ENCODE results near the gene KBTBD12. TPM values are rescaled to one million over a fixed set of nuclear protein-coding genes. Genes with fewer than 3 reads are reported as not detected.

KBTBD12 gene
- polyA plus RNA-seq, 2 of the 4 experiments (the other 2 are of a cell fraction) = not detected

GRCh38 chr3:127984241-127984975 lies 69.4 kb downstream of the KBTBD12 start:
- no peak for TF ChIP-seq MAZ (IDR thresholded peaks at IDR 0.05; ENCODE audit: borderline replicate concordance, low read depth, low read length)
- no peak for TF ChIP-seq ZSCAN20 (CRISPR knock-in tag; IDR thresholded peaks at IDR 0.05)
- no peak for TF ChIP-seq NPAS2 (CRISPR knock-in tag; IDR thresholded peaks at IDR 0.05; ENCODE audit: borderline replicate concordance)
- TF ChIP-seq HES2 (IDR thresholded peaks at IDR 0.05) = no peak
- TF ChIP-seq RNF2 (IDR thresholded peaks at IDR 0.05; ENCODE audit: borderline replicate concordance, low read depth) = no peak
- no peak for TF ChIP-seq EHMT2 (IDR thresholded peaks at IDR 0.05; ENCODE audit: low read depth)
- no peak for TF ChIP-seq HOXB5 (CRISPR knock-in tag; IDR thresholded peaks at IDR 0.05)
- TF ChIP-seq, protein P1, sequence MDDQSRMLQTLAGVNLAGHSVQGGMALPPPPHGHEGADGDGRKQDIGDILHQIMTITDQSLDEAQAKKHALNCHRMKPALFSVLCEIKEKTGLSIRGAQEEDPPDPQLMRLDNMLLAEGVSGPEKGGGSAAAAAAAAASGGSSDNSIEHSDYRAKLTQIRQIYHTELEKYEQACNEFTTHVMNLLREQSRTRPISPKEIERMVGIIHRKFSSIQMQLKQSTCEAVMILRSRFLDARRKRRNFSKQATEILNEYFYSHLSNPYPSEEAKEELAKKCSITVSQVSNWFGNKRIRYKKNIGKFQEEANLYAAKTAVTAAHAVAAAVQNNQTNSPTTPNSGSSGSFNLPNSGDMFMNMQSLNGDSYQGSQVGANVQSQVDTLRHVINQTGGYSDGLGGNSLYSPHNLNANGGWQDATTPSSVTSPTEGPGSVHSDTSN (IDR thresholded peaks at IDR 0.05) = no peak
- no peak for TF ChIP-seq TFCP2L1 (CRISPR knock-in tag; IDR thresholded peaks at IDR 0.05)
- TF ChIP-seq JUN (IDR thresholded peaks at IDR 0.05) = no peak
- no peak for TF ChIP-seq RARB (CRISPR knock-in tag; IDR thresholded peaks at IDR 0.05)
- no peak for TF ChIP-seq CEBPB (IDR thresholded peaks at IDR 0.05)
- TF ChIP-seq CHD2 (IDR thresholded peaks at IDR 0.05; ENCODE audit: low read length, partially characterized antibody) = no peak
- TF ChIP-seq FOSB (CRISPR knock-in tag; IDR thresholded peaks at IDR 0.05) = no peak
- TF ChIP-seq KDM5A (IDR thresholded peaks at IDR 0.05) = no peak
- TF ChIP-seq, protein P2, sequence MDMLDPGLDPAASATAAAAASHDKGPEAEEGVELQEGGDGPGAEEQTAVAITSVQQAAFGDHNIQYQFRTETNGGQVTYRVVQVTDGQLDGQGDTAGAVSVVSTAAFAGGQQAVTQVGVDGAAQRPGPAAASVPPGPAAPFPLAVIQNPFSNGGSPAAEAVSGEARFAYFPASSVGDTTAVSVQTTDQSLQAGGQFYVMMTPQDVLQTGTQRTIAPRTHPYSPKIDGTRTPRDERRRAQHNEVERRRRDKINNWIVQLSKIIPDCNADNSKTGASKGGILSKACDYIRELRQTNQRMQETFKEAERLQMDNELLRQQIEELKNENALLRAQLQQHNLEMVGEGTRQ (IDR thresholded peaks at IDR 0.05) = no peak
- TF ChIP-seq ZNF302 (CRISPR knock-in tag; IDR thresholded peaks at IDR 0.05) = no peak
- no peak for TF ChIP-seq HOXA7 (CRISPR knock-in tag; IDR thresholded peaks at IDR 0.05)
- TF ChIP-seq POLR2AphosphoS2 (conservative IDR thresholded peaks at IDR 0.05; ENCODE audit: low read length) = no peak
- no peak for TF ChIP-seq POLR2A (IDR thresholded peaks at IDR 0.05; ENCODE audit: low read length)
- WGBS (ENCODE audit: missing lambda C conversion rate) = 32% methylated on average over 6 of the region's 8 CpGs
- CTCF ChIA-PET = no interaction called here
- POLR2A ChIA-PET = no interaction called here
- Histone ChIP-seq H3K27ac (no peak overlapping the region), H3K4me2 (no peak overlapping the region), H3K9me3 (peaks cover 5% of the 10 kb centered on the region; the same call in 1 of the 3 replicates), H3K4me1 (peaks cover 5% of the 10 kb centered on the region; the same call in 1 of the 3 replicates), H3K4me3 (no peak overlapping the region)
- FAIRE-seq (no peak), ATAC-seq (no peak), DNase-seq (ENCODE audit: low read depth in 1 of 2, low spot score in 1 of 2) (no peak)

DNA sequence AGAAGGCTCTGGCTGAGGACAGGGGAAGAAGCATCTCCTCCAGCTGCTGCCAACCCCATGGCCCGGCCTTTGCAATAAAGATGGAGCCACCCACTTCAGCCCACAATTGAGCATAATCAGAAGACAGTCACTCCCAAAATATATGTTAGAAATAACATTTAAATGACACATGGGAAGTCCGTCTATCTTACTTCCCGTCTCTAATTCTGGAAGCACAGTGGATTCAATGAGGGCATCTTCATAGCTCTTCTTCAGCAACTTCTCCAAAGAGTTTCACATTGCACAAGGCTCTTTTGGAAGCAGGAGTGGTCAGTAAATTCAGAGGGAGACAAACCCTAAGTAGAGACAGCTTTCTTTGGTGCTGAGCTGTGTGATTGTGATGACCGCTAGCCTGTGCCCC lies 70.2 kb downstream of the KBTBD12 start:
- Histone ChIP-seq H3K4me2 (no peak overlapping the region), H3K4me1 (peaks cover 6% of the 10 kb centered on the region; the same call in 1 of the 3 replicates), H3K4me3 (no peak overlapping the region), H3K27ac (no peak overlapping the region), H3K9me3 (peaks cover 5% of the 10 kb centered on the region; the same call in 1 of the 3 replicates)
- ATAC-seq (no peak), DNase-seq (ENCODE audit: low read depth in 1 of 2, low spot score in 1 of 2) (no peak), FAIRE-seq (no peak)
- CTCF ChIA-PET = interaction anchor here (1.3 to 1.4 kb wide), 2 partner anchors 10 to 14 kb away, joined by 4 to 5 read pairs; no protein-coding TSS in a partner anchor
- TF ChIP-seq NPAS2 (CRISPR knock-in tag; IDR thresholded peaks at IDR 0.05; ENCODE audit: borderline replicate concordance) = no peak
- TF ChIP-seq EHMT2 (IDR thresholded peaks at IDR 0.05; ENCODE audit: low read depth) = no peak
- TF ChIP-seq GATA3 (IDR thresholded peaks at IDR 0.05; ENCODE audit: borderline replicate concordance) = no peak
- no peak for TF ChIP-seq MAZ (IDR thresholded peaks at IDR 0.05; ENCODE audit: borderline replicate concordance, low read depth, low read length)
- no peak for TF ChIP-seq MAFK (IDR thresholded peaks at IDR 0.05; ENCODE audit: partially characterized antibody)
- TF ChIP-seq MYC (IDR thresholded peaks at IDR 0.05; ENCODE audit: borderline replicate concordance, low read length) = no peak
- TF ChIP-seq RCOR1 (IDR thresholded peaks at IDR 0.05; ENCODE audit: low read depth, low read length) = no peak
- no peak for TF ChIP-seq ZC3H11A (IDR thresholded peaks at IDR 0.05)
- no peak for TF ChIP-seq HMGXB4 (CRISPR knock-in tag; IDR thresholded peaks at IDR 0.05; ENCODE audit: borderline replicate concordance)
- TF ChIP-seq HES2 (IDR thresholded peaks at IDR 0.05) = no peak
- no peak for TF ChIP-seq CHD4 (IDR thresholded peaks at IDR 0.05; ENCODE audit: borderline replicate concordance)
- TF ChIP-seq KDM1A (IDR thresholded peaks at IDR 0.05; ENCODE audit: low read depth) = no peak
- TF ChIP-seq, protein P3, sequence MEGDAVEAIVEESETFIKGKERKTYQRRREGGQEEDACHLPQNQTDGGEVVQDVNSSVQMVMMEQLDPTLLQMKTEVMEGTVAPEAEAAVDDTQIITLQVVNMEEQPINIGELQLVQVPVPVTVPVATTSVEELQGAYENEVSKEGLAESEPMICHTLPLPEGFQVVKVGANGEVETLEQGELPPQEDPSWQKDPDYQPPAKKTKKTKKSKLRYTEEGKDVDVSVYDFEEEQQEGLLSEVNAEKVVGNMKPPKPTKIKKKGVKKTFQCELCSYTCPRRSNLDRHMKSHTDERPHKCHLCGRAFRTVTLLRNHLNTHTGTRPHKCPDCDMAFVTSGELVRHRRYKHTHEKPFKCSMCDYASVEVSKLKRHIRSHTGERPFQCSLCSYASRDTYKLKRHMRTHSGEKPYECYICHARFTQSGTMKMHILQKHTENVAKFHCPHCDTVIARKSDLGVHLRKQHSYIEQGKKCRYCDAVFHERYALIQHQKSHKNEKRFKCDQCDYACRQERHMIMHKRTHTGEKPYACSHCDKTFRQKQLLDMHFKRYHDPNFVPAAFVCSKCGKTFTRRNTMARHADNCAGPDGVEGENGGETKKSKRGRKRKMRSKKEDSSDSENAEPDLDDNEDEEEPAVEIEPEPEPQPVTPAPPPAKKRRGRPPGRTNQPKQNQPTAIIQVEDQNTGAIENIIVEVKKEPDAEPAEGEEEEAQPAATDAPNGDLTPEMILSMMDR (IDR thresholded peaks at IDR 0.05) = no peak
- no peak for TF ChIP-seq CBX8 (IDR thresholded peaks at IDR 0.05)
- TF ChIP-seq NR3C1 (IDR thresholded peaks at IDR 0.05) = no peak
- POLR2A ChIA-PET = no interaction called here
- WGBS (ENCODE audit: missing lambda C conversion rate) = 74% methylated on average over 4 of the region's 4 CpGs

Data from A549 (cell line).